Activated T-cell treated with anti-CD3 and anti-CD28 coated beads, Interleukin-2, amount 50 U/mL, for 72 hours (primary cell): ENCODE data around the gene MAL. TPM values are rescaled to one million over a fixed set of nuclear protein-coding genes. Genes with fewer than 3 reads are reported as not detected.
A peak's percentile ranks its signal among the peaks of the same experiment; 100 is the strongest.

Source experiments
- ATAC-seq, 2 donors: fragments of 150-1000 bp; cut with Tn5 transposase; replicated peaks in 1 of 2; 2 replicates each; pipeline ENCODE4 v1.10.0; 2021; ENCODE audit warnings: moderate library complexity in 2 of 2, mild to moderate bottlenecking in 1 of 2
- DNase-seq, 2 donors: peaks; one replicate each; pipeline ENCODE4 v3.0.0; 2021 to 2022; ENCODE audit warnings: mixed read lengths in 1 of 2
- H3K27ac Mint-ChIP-seq: one replicate; pipeline ENCODE4 v1.8.0; 2022; ENCODE audit warnings: mild to moderate bottlenecking, moderate library complexity, mixed read lengths
- H3K27me3 Mint-ChIP-seq: one replicate; pipeline ENCODE4 v1.8.0; 2022; ENCODE audit warnings: low read depth, mixed read lengths
- H3K36me3 Mint-ChIP-seq, 2 donors: one replicate each; pipeline ENCODE4 v1.8.0; 2022; ENCODE audit warnings: mixed read lengths in 2 of 2, mild to moderate bottlenecking in 1 of 2; ENCODE audit not compliant: insufficient read depth in 2 of 2
- H3K4me1 Mint-ChIP-seq: one replicate; pipeline ENCODE4 v1.8.0; 2022; ENCODE audit warnings: low read depth, mixed read lengths
- H3K4me3 Mint-ChIP-seq, 2 donors: one replicate each; pipeline ENCODE4 v1.8.0; 2022; ENCODE audit warnings: mild to moderate bottlenecking in 2 of 2, mixed read lengths in 2 of 2, moderate library complexity in 2 of 2
- H3K9me3 Mint-ChIP-seq, 2 donors: one replicate each; pipeline ENCODE4 v1.8.0; 2022; ENCODE audit warnings: mixed read lengths in 2 of 2
- total RNA-seq, 2 donors: library from RNA; stranded (reverse); gene quantifications; one replicate each; pipeline ENCODE4 v1.2.3, GENCODE V29; 2022

MAL gene
- total RNA-seq, 2 donors from 2014 or later = 92.6 to 93.8 TPM

- Mint-ChIP-seq H3K4me3 (peak overlapping the region in 1 of 2 donors; percentile 37), H3K27me3 (no peaks in the 10 kb centered on the region), H3K36me3 (peaks cover 2 to 5% of the 10 kb centered on the region in 2 donors), H3K4me1 (peaks cover 71% of the 10 kb centered on the region), H3K9me3 (no peaks in the 10 kb centered on the region), H3K27ac (no peak overlapping the region)
- ATAC-seq (no peak), DNase-seq (no peak)
Measured at GRCh38 chr2:95055262-95055661, 29.8 kb downstream of the MAL start.

GRCh38 chr2:95056044-95056443 lies 30.5 kb downstream of the MAL start:
- Mint-ChIP-seq H3K27ac (no peak overlapping the region), H3K4me3 (no peak overlapping the region), H3K27me3 (no peaks in the 10 kb centered on the region), H3K36me3 (peaks cover 2 to 3% of the 10 kb centered on the region in 2 donors), H3K4me1 (peaks cover 66% of the 10 kb centered on the region), H3K9me3 (no peaks in the 10 kb centered on the region)
- ATAC-seq (peak in 1 of 2 donors; percentile 10), DNase-seq (no peak)

GRCh38 chr2:95056461-95057459 lies 31.3 kb downstream of the MAL start:
- Mint-ChIP-seq H3K4me3 (no peak overlapping the region), H3K9me3 (no peaks in the 10 kb centered on the region), H3K36me3 (peaks cover 2 to 3% of the 10 kb centered on the region in 2 donors), H3K27me3 (no peaks in the 10 kb centered on the region), H3K27ac (no peak overlapping the region), H3K4me1 (peaks cover 66% of the 10 kb centered on the region)
- DNase-seq = no peak
- no peak for ATAC-seq

GRCh38 chr2:95057535-95058370 lies 32.2 kb downstream of the MAL start:
- ATAC-seq (no peak), DNase-seq (no peak)
- Mint-ChIP-seq H3K9me3 (no peaks in the 10 kb centered on the region), H3K36me3 (peaks cover 2 to 3% of the 10 kb centered on the region in 2 donors), H3K4me3 (no peak overlapping the region), H3K27me3 (no peaks in the 10 kb centered on the region), H3K27ac (no peak overlapping the region), H3K4me1 (peaks cover 67% of the 10 kb centered on the region)

GRCh38 chr2:95058466-95058988 lies 33.0 kb downstream of the MAL start:
- Mint-ChIP-seq H3K27ac (peak overlapping the region; percentile 55), H3K4me1 (peaks cover 67% of the 10 kb centered on the region), H3K9me3 (no peaks in the 10 kb centered on the region), H3K27me3 (no peaks in the 10 kb centered on the region), H3K4me3 (no peak overlapping the region), H3K36me3 (peaks cover under 1 to 2% of the 10 kb centered on the region in 2 donors)
- no peak for DNase-seq
- no peak for ATAC-seq

GRCh38 chr2:95058989-95059641 lies 33.6 kb downstream of the MAL start:
- DNase-seq (no peak), ATAC-seq (no peak)
- Mint-ChIP-seq H3K4me3 (no peak overlapping the region), H3K9me3 (no peaks in the 10 kb centered on the region), H3K27me3 (no peaks in the 10 kb centered on the region), H3K4me1 (peaks cover 65% of the 10 kb centered on the region), H3K36me3 (no peaks in the 10 kb centered on the region), H3K27ac (peak overlapping the region; percentile 55)

GRCh38 chr2:95059656-95060370 lies 34.3 kb downstream of the MAL start:
- Mint-ChIP-seq H3K9me3 (no peaks in the 10 kb centered on the region), H3K27me3 (no peaks in the 10 kb centered on the region), H3K36me3 (no peaks in the 10 kb centered on the region), H3K4me1 (peaks cover 58% of the 10 kb centered on the region), H3K4me3 (no peak overlapping the region), H3K27ac (no peak overlapping the region)
- no peak for ATAC-seq
- no peak for DNase-seq

- no peak for ATAC-seq
- no peaks in the 10 kb centered on the region for H3K27me3 Mint-ChIP-seq
- no peak overlapping the region for H3K4me3 Mint-ChIP-seq
- no peak overlapping the region for H3K27ac Mint-ChIP-seq
- H3K9me3 Mint-ChIP-seq = no peaks in the 10 kb centered on the region
- H3K36me3 Mint-ChIP-seq = no peaks in the 10 kb centered on the region
- DNase-seq = no peak
- peaks cover 50% of the 10 kb centered on the region for H3K4me1 Mint-ChIP-seq
Measured at GRCh38 chr2:95060446-95061118, 35.1 kb downstream of the MAL start.

- Mint-ChIP-seq H3K9me3 (no peaks in the 10 kb centered on the region), H3K4me1 (peaks cover 45% of the 10 kb centered on the region), H3K27ac (peak overlapping the region; percentile 50), H3K27me3 (no peaks in the 10 kb centered on the region), H3K36me3 (no peaks in the 10 kb centered on the region), H3K4me3 (peak overlapping the region in 1 of 2 donors; percentile 55)
- ATAC-seq (no peak), DNase-seq (no peak)
Measured at GRCh38 chr2:95061119-95061512, 35.6 kb downstream of the MAL start.

- DNase-seq (no peak), ATAC-seq (peak; percentile 54 to 68)
- H3K4me1 Mint-ChIP-seq = peaks cover 41% of the 10 kb centered on the region
- H3K9me3 Mint-ChIP-seq = no peaks in the 10 kb centered on the region
- H3K27me3 Mint-ChIP-seq = no peaks in the 10 kb centered on the region
- H3K27ac Mint-ChIP-seq = peak overlapping the region; percentile 50
- H3K4me3 Mint-ChIP-seq = peak overlapping the region; percentile 55 to 57
- no peaks in the 10 kb centered on the region for H3K36me3 Mint-ChIP-seq
Measured at GRCh38 chr2:95061601-95062183, 36.2 kb downstream of the MAL start.

GRCh38 chr2:95062242-95063085 lies 37.0 kb downstream of the MAL start:
- ATAC-seq (peak; percentile 10 to 24), DNase-seq (no peak)
- Mint-ChIP-seq H3K27me3 (no peaks in the 10 kb centered on the region), H3K36me3 (no peaks in the 10 kb centered on the region), H3K9me3 (no peaks in the 10 kb centered on the region), H3K4me1 (peaks cover 41% of the 10 kb centered on the region), H3K4me3 (peak overlapping the region; percentile 53 to 57), H3K27ac (peak overlapping the region; percentile 64)
